K562 (cell line): ENCODE results near the gene FTH1. TPM values are rescaled to one million over a fixed set of nuclear protein-coding genes. Genes with fewer than 3 reads are reported as not detected.

Experiments used
- BCL6 ChIP-seq: fragments of 250-450 bp; sonication (Bioruptor Pico); IDR thresholded peaks from 2 replicates; pipeline ENCODE4 v1.4.0; 2020
- CEBPB ChIP-seq: fragments of 450-650 bp; IDR thresholded peaks from 2 replicates; pipeline ENCODE4 v1.6.1; 2016; ENCODE audit warnings: missing genetic modification characterization, missing compliant biosample characterization
- ETV1 ChIP-seq: fragments of 450-650 bp; conservative IDR thresholded peaks from 2 replicates; pipeline ENCODE4 v1.6.1; 2016; ENCODE audit warnings: missing genetic modification characterization, control low read depth, low read depth, missing compliant biosample characterization
- FOXK2 ChIP-seq, 2 experiments: fragments of 450-650 bp; IDR thresholded peaks in 1 of 2; conservative IDR thresholded peaks in 1 of 2; 2 replicates each; pipeline ENCODE4 v1.6.1; 2016; ENCODE audit warnings: low read depth in 2 of 2, mild to moderate bottlenecking in 1 of 2
- HLTF ChIP-seq: fragments of 450-650 bp; IDR thresholded peaks from 2 replicates; pipeline ENCODE4 v1.6.1; 2016
- HNRNPUL1 ChIP-seq: fragments of 200-400 bp; formaldehyde crosslinking; IDR thresholded peaks from 2 replicates; pipeline ENCODE4 v1.6.1; 2017; ENCODE audit warnings: low read length
- IRF1 ChIP-seq: sonication (generic); formaldehyde crosslinking; IDR thresholded peaks from 2 replicates; pipeline ENCODE4 v1.8.0; 2022; ENCODE audit warnings: missing genetic modification reagents, mild to moderate bottlenecking, borderline replicate concordance
- KDM2B ChIP-seq: fragments of 250-450 bp; sonication (Bioruptor Pico); IDR thresholded peaks from 2 replicates; pipeline ENCODE4 v1.8.0; 2021; ENCODE audit warnings: mild to moderate bottlenecking, moderate library complexity
- LARP7 ChIP-seq: fragments of 450-650 bp; IDR thresholded peaks from 2 replicates; pipeline ENCODE4 v1.6.1; 2016
- MLX ChIP-seq, 2 experiments: fragments of 450-650 bp in 1 of 2; sonication (generic) in 1 of 2; formaldehyde crosslinking; conservative IDR thresholded peaks; 2 replicates each; pipeline versions ENCODE4 v1.4.0 to v1.8.1; 2020 to 2022; ENCODE audit warnings: mild to moderate bottlenecking in 1 of 2, missing genetic modification reagents in 1 of 2
- NELFE ChIP-seq: IDR thresholded peaks from 2 replicates; pipeline ENCODE4 v1.6.1; 2011; ENCODE audit warnings: mild to moderate bottlenecking; ENCODE audit not compliant: insufficient read depth, insufficient read length
- NR1H2 ChIP-seq: sonication (generic); formaldehyde crosslinking; IDR thresholded peaks from 2 replicates; pipeline ENCODE4 v1.4.0; 2020; ENCODE audit warnings: mild to moderate bottlenecking, missing genetic modification reagents
- RHOXF2B ChIP-seq: fragments of 250-450 bp; sonication (Bioruptor Pico); conservative IDR thresholded peaks from 2 replicates; pipeline ENCODE4 v1.5.1; 2021
- SP1 ChIP-seq: sonication (generic); formaldehyde crosslinking; IDR thresholded peaks from 2 replicates; pipeline ENCODE4 v1.8.1; 2022; ENCODE audit warnings: mild to moderate bottlenecking, missing genetic modification reagents
- SREBF2 ChIP-seq: sonication (generic); formaldehyde crosslinking; IDR thresholded peaks from 2 replicates; pipeline ENCODE4 v1.4.0; 2020; ENCODE audit warnings: mild to moderate bottlenecking, missing genetic modification reagents
- XRCC5 ChIP-seq: fragments of 200-400 bp; formaldehyde crosslinking; IDR thresholded peaks from 2 replicates; pipeline ENCODE4 v1.6.1; 2017; ENCODE audit warnings: low read depth, mild to moderate bottlenecking, low read length
- ZNF41 ChIP-seq: fragments of 250-450 bp; sonication (Bioruptor Pico); conservative IDR thresholded peaks from 2 replicates; pipeline ENCODE4 v1.4.0; 2020; ENCODE audit warnings: mild to moderate bottlenecking
- ZNF586 ChIP-seq: fragments of 450-650 bp; formaldehyde crosslinking; conservative IDR thresholded peaks from 2 replicates; pipeline ENCODE4 v1.4.0; 2020; ENCODE audit warnings: mild to moderate bottlenecking, moderate library complexity
- polyA plus RNA-seq, 8 experiments: library from polyadenylated mRNA; depleted of rRNA in 4 of 8; stranded (reverse) in 5 of 8; unstranded in 3 of 8; fragments of >200 nt; fragmentation: Nextera tagmentation in 2 of 8; fragmentation: Illumina TruSeq in 1 of 8; extraction: Ambion mirVana in 2 of 8; extraction: Trizol in 1 of 8; gene quantifications; 2 replicates each; pipeline versions ENCODE4 v1.2.1 to v1.2.3, GENCODE V29; 2011 to 2014; ENCODE audit warnings: inconsistent platforms in 1 of 8, missing spikeins in 1 of 8
- total RNA-seq, 7 experiments: library from RNA; depleted of rRNA in 6 of 7; stranded (reverse); fragments of >200 nt in 6 of 7; fragmentation: Illumina TruSeq in 2 of 7; extraction: Trizol in 2 of 7; gene quantifications; 2 replicates each; pipeline versions ENCODE4 v1.2.1 to v1.2.3, GENCODE V29; 2011 to 2021; ENCODE audit warnings: low replicate concordance in 1 of 7
- TF ChIP-seq, protein P1 (sequence below): sonication (generic); formaldehyde crosslinking; IDR thresholded peaks from 2 replicates; pipeline ENCODE4 v1.8.0; 2023; ENCODE audit warnings: missing genetic modification reagents, mild to moderate bottlenecking, borderline replicate concordance
- TF ChIP-seq, protein P2 (sequence below): IDR thresholded peaks from 3 replicates; pipeline ENCODE4 v1.6.1; 2011; ENCODE audit warnings: borderline replicate concordance, mild to moderate bottlenecking; ENCODE audit not compliant: insufficient read length, insufficient read depth

FTH1 gene
- total and polyA plus RNA-seq, 9 of the 15 experiments (the other 6 are each of a cell fraction or from before 2014, with no cell fraction given), result 370 to 3,146 (median 802) TPM

DNA sequence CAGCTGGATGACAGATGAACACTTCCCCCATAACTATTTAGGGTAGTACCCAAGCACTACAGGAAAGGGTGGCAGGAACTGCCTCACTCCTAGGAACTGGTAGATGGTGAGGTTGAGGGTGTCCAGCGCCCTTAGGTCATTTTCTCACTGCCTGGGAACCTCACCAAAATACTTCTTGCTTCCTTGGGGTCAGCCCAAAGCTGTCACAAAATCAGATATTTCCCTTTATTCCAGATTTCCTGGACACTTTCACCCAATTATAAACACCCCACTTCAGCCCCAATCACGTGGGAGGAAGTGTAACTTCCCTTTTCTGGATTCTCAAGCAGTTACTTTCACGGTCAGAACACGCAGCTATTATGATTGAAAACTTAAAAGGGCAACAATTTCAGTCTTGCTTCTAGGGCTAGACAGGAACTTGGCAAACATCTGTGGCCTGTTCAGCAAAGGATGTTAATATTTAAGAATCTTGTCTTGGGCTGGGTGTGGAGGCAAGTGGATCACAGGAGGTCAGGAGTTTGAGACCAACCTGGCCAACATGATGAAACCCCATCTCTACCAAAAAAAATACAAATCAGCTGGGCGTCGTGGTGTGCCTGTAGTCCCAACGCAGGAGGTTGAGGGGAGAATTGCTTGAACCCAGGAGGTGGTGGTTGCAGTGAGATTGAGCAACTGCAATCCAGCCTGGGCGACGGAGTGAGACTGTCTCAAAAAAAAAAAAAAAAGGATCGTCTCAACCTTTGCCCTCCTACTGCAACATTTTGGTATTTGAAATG lies 4.0 kb downstream of the FTH1 start (continued):
- TF ChIP-seq, protein P1, sequence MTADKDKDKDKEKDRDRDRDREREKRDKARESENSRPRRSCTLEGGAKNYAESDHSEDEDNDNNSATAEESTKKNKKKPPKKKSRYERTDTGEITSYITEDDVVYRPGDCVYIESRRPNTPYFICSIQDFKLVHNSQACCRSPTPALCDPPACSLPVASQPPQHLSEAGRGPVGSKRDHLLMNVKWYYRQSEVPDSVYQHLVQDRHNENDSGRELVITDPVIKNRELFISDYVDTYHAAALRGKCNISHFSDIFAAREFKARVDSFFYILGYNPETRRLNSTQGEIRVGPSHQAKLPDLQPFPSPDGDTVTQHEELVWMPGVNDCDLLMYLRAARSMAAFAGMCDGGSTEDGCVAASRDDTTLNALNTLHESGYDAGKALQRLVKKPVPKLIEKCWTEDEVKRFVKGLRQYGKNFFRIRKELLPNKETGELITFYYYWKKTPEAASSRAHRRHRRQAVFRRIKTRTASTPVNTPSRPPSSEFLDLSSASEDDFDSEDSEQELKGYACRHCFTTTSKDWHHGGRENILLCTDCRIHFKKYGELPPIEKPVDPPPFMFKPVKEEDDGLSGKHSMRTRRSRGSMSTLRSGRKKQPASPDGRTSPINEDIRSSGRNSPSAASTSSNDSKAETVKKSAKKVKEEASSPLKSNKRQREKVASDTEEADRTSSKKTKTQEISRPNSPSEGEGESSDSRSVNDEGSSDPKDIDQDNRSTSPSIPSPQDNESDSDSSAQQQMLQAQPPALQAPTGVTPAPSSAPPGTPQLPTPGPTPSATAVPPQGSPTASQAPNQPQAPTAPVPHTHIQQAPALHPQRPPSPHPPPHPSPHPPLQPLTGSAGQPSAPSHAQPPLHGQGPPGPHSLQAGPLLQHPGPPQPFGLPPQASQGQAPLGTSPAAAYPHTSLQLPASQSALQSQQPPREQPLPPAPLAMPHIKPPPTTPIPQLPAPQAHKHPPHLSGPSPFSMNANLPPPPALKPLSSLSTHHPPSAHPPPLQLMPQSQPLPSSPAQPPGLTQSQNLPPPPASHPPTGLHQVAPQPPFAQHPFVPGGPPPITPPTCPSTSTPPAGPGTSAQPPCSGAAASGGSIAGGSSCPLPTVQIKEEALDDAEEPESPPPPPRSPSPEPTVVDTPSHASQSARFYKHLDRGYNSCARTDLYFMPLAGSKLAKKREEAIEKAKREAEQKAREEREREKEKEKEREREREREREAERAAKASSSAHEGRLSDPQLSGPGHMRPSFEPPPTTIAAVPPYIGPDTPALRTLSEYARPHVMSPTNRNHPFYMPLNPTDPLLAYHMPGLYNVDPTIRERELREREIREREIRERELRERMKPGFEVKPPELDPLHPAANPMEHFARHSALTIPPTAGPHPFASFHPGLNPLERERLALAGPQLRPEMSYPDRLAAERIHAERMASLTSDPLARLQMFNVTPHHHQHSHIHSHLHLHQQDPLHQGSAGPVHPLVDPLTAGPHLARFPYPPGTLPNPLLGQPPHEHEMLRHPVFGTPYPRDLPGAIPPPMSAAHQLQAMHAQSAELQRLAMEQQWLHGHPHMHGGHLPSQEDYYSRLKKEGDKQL, result no peak
- TF ChIP-seq IRF1 (CRISPR knock-in tag), result no peak; the same call in 1 of the 2 replicates
- TF ChIP-seq LARP7, result no peak
- TF ChIP-seq ZNF41 (CRISPR knock-in tag), result 0 out of 2 replicates have a peak, but pooled peaks have one; percentile 7
- TF ChIP-seq, protein P2, sequence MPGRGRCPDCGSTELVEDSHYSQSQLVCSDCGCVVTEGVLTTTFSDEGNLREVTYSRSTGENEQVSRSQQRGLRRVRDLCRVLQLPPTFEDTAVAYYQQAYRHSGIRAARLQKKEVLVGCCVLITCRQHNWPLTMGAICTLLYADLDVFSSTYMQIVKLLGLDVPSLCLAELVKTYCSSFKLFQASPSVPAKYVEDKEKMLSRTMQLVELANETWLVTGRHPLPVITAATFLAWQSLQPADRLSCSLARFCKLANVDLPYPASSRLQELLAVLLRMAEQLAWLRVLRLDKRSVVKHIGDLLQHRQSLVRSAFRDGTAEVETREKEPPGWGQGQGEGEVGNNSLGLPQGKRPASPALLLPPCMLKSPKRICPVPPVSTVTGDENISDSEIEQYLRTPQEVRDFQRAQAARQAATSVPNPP, result no peak
- TF ChIP-seq KDM2B (CRISPR knock-in tag), result no peak
- no peak for TF ChIP-seq NR1H2 (CRISPR knock-in tag)
- peak; percentile 24; the same call in 1 of the 2 replicates for TF ChIP-seq SP1
- no peak for TF ChIP-seq NELFE
- 0 out of 2 replicates have a peak, but pooled peaks have one; percentile 10 for TF ChIP-seq ETV1 (tag)
- peak; percentile 88 for TF ChIP-seq CEBPB (tag)
- peak; percentile 11; the same call in 1 of the 2 replicates for TF ChIP-seq BCL6
- TF ChIP-seq MLX (CRISPR knock-in tag; conservative IDR thresholded peaks at IDR 0.05), result peak in 1 of 2 experiments; percentile 79; a peak in 1 of 4 replicates
- TF ChIP-seq SREBF2 (CRISPR knock-in tag), result no peak
- no peak for TF ChIP-seq XRCC5
- no peak; the same call in 1 of the 2 replicates for TF ChIP-seq ZNF586 (CRISPR knock-in tag)
- no peak for TF ChIP-seq HNRNPUL1
- TF ChIP-seq HLTF, result peak; percentile 76; the same call in 1 of the 2 replicates
- TF ChIP-seq FOXK2 (conservative IDR thresholded peaks at IDR 0.05 in 1 of 2, IDR thresholded peaks at IDR 0.05 in 1 of 2; ENCODE audit: low read depth in 2 of 2), result peak; percentile 64 to 83; a peak in 3 of 4 replicates
- peak; percentile 82; the same call in 1 of the 2 replicates for TF ChIP-seq RHOXF2B (CRISPR knock-in tag)
